Hematopoietic multipotent progenitor cell (in vitro differentiated cells): ENCODE results near the gene EIF2B1. TPM values are rescaled to one million over a fixed set of nuclear protein-coding genes. Genes with fewer than 3 reads are reported as not detected.

ENCODE experiments used
- DNase-seq, 3 donors: peaks; one replicate each; pipeline ENCODE4 v3.0.0-alpha.2; 2011 to 2015; ENCODE audit warnings: low read depth in 2 of 3, low spot score in 2 of 3
- small RNA-seq: library from RNA; depleted of rRNA; stranded (forward); fragments of <200 nt; gene quantifications from one replicate; pipeline ENCODE3, GENCODE V24; 2012
- total RNA-seq: library from RNA; depleted of rRNA; stranded (reverse); fragments of >200 nt; gene quantifications from one replicate; pipeline ENCODE4 v1.2.3, GENCODE V29; 2012

Gene EIF2B1
- total RNA-seq, 1 donor: 30.4 TPM

DNA sequence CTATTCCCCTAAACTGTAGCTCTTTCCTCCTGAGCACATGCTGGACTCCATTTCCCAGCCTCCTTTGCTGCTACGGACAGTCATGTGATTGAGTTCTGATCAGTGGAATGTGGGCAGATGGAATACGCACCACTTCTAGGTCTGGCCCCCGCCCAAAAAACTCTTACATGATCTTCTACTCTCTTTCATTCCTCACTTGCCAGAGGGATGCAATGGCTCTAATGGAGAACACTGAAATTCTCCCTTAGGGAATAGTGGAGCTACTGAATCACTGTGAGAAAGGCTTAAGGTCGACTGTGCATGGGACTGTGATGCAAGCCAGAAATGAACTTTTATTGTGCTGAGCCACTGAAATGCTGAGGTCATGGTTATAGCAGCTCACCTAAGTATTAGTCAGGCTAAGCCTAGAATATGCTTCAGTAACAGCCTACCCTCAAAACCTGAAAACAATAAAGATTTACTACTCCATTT lies 62.1 kb downstream of the EIF2B1 start:
- DNase-seq: no peak

Small RNA genes lying within 50 kb of the gene (small RNA-seq; reads per million reads assigned to genes)
- 5.1 reads per million, percentile 87 among the genes with 10 or more reads in this experiment for gene SNORA9B

Other genes with a start within 250 kb of the EIF2B1 start
- 19.9 TPM for gene KMT5A, start 249.6 kb downstream of the EIF2B1 start, total RNA-seq
- gene RILPL2, start 197.0 kb downstream of the EIF2B1 start, total RNA-seq: 9.4 TPM
- 27.7 TPM for gene SNRNP35, start 175.5 kb downstream of the EIF2B1 start, total RNA-seq
- 1.1 TPM for gene RILPL1, start 100.0 kb downstream of the EIF2B1 start, total RNA-seq
- gene TMED2, start 49.1 kb downstream of the EIF2B1 start, total RNA-seq: 85.1 TPM
- 15.6 TPM for gene DDX55, start 31.6 kb downstream of the EIF2B1 start, total RNA-seq
- gene GTF2H3, start 143 bp upstream of the EIF2B1 start, total RNA-seq: 21.0 TPM
- 21.0 TPM for gene TCTN2, start 37.4 kb upstream of the EIF2B1 start, total RNA-seq
- 148 TPM for gene ATP6V0A2, start 78.7 kb upstream of the EIF2B1 start, total RNA-seq
- gene DNAH10, start 128.6 kb upstream of the EIF2B1 start, total RNA-seq: 1.3 TPM